Pancreas (tissue), 10 donors: ENCODE data around the gene DNASE1L1. TPM values are rescaled to one million over a fixed set of nuclear protein-coding genes. Genes with fewer than 3 reads are reported as not detected.

Experiments
- ATAC-seq, 4 donors: fragments of 200-7000 bp; cut with Tn5 transposase; one replicate each; pipeline versions ENCODE4 v1.8.0 to v1.9.1; 2020; ENCODE audit warnings: mild to moderate bottlenecking in 4 of 4, moderate library complexity in 4 of 4
- DNase-seq, 6 donors: peaks; one replicate each; pipeline ENCODE4 v3.0.0-alpha.2; 2020
- FAIRE-seq: peaks from 2 replicates; lab custom pipeline; 2012; peaks lifted over from hg19 to GRCh38; lab: Jason Lieb, UNC
- H3K27ac ChIP-seq, 4 donors: fragments of 200-600 bp; sonication (generic); 1 replicate in 3 of 4; 2 replicates in 1 of 4; pipeline versions ENCODE4 v1.5.0 to v1.8.0; 2020
- H3K27me3 ChIP-seq, 4 donors: fragments of 200-600 bp; one replicate each; pipeline ENCODE4 v1.8.0; 2021
- H3K36me3 ChIP-seq, 3 donors: fragments of 200-600 bp; sonication (generic) in 1 of 3; one replicate each; pipeline versions ENCODE4 v1.5.0 to v1.8.0; 2020 to 2021
- H3K4me1 ChIP-seq, 3 donors: fragments of 200-600 bp; one replicate each; pipeline ENCODE4 v1.8.0; 2021
- H3K4me3 ChIP-seq, 4 donors: fragments of 200-600 bp; sonication (generic) in 2 of 4; one replicate each; pipeline versions ENCODE4 v1.5.0 to v1.8.0; 2020 to 2021
- H3K9me3 ChIP-seq, 4 donors: fragments of 200-600 bp; one replicate each; pipeline ENCODE4 v1.8.0; 2021
- CTCF ChIP-seq, 4 donors: fragments of 200-600 bp; sonication (generic) in 3 of 4; IDR thresholded peaks; one replicate each; pipeline versions ENCODE4 v1.5.0 to v1.8.0; 2021; ENCODE audit warnings: antibody characterized with exemption in 4 of 4
- WGBS, 2 donors: extraction: QIAGEN DNeasy Blood & Tissue Kit; methylation state at CpG; one replicate each; pipeline ENCODE4 v1.1.7; 2013; 5-methylcytosine and 5-hydroxymethylcytosine counted together
- intact Hi-C, 3 donors: fragments of 100-400 bp; cut with DNase I; formaldehyde crosslinking; loops; one replicate each; pipeline versions ENCODE4 v1.11.1 to v1.14.2; 2022
- polyA plus RNA-seq, 2 donors: library from polyadenylated mRNA; stranded (reverse); fragments of 200-250 nt; gene quantifications; one replicate each; pipeline ENCODE4 v1.2.3, GENCODE V29; 2013
- total RNA-seq, 6 donors: library from RNA; stranded (reverse); fragmentation: NEBNext Ultra II Directional in 4 of 6; extraction: Animal tissue kit (Norgen Biotek cat#: 25700) in 4 of 6; gene quantifications; one replicate each; pipeline versions ENCODE4 v1.2.1 to v1.2.4, GENCODE V29; 2021 to 2023
- donor health status: healthy with polysubstance abuse.
- donor health status: DM: no; HTN: no; CAD: no; lungs with moderate emphysema.
- donor health status: DM: no; HTN: no; CAD: no.
- donor health status: control.
- donor health status: control.
- donor health status: Bipolar disorder and iron deficiency.
- donor health status: DM: yes; HTN: yes; CAD: no.
- donor health status: DM: no; HTN: no; CAD: no.
- donor health status: DM: no; HTN: no; CAD: no.
- donor health status: DM: yes; HTN: yes; CAD: no.

DNASE1L1 gene
- total and polyA plus RNA-seq, 8 donors, result 5.1 to 16.5 (median 9.4) TPM

GRCh38 chrX:154363706-154364439 lies 45.2 kb downstream of the DNASE1L1 start:
- ATAC-seq, result no peak
- TF ChIP-seq CTCF (IDR thresholded peaks at IDR 0.05), result no peak
- H3K36me3 ChIP-seq, result peaks cover 0 to 8% (median 0%) of the 10 kb centered on the region in 3 donors

GRCh38 chrX:154362085-154362742 lies 46.8 kb downstream of the DNASE1L1 start:
- FAIRE-seq (no peak), ATAC-seq (no peak), DNase-seq (no peak)
- no peaks in the 10 kb centered on the region for H3K4me1 ChIP-seq
- H3K9me3 ChIP-seq, result no peaks in the 10 kb centered on the region
- no peak overlapping the region for H3K4me3 ChIP-seq
- no peak for TF ChIP-seq CTCF (IDR thresholded peaks at IDR 0.05)
- peaks cover 0 to 8% (median 0%) of the 10 kb centered on the region in 3 donors for H3K36me3 ChIP-seq
- intact Hi-C loops, result no loop called here
- no peak overlapping the region for H3K27ac ChIP-seq
- H3K27me3 ChIP-seq, result no peaks in the 10 kb centered on the region
- WGBS, 2 donors, result 88 to 92% methylated on average over 30 of the region's 30 CpGs

More at GRCh38 chrX:154363706-154364439, 45.2 kb downstream of the DNASE1L1 start:
- DNase-seq (no peak), FAIRE-seq (no peak)
- WGBS, 2 donors, result 86 to 88% methylated on average over 20 of the region's 20 CpGs
- H3K9me3 ChIP-seq, result no peaks in the 10 kb centered on the region
- no peaks in the 10 kb centered on the region for H3K4me1 ChIP-seq
- no peak overlapping the region for H3K27ac ChIP-seq
- H3K4me3 ChIP-seq, result no peak overlapping the region
- intact Hi-C loops, result no loop called here
- no peaks in the 10 kb centered on the region for H3K27me3 ChIP-seq

GRCh38 chrX:154360155-154360713 lies 48.8 kb downstream of the DNASE1L1 start:
- no peak for TF ChIP-seq CTCF (IDR thresholded peaks at IDR 0.05)
- ATAC-seq, result no peak
- DNase-seq, result no peak
- no peaks in the 10 kb centered on the region for H3K9me3 ChIP-seq
- peaks cover 0 to 4% (median 0%) of the 10 kb centered on the region in 3 donors for H3K36me3 ChIP-seq
- no peak overlapping the region for H3K27ac ChIP-seq
- no peaks in the 10 kb centered on the region for H3K27me3 ChIP-seq
- 94% methylated on average over 33 to 34 of the region's 34 CpGs for WGBS, 2 donors
- H3K4me3 ChIP-seq, result no peak overlapping the region
- intact Hi-C loops, result no loop called here
- H3K4me1 ChIP-seq, result no peaks in the 10 kb centered on the region
- FAIRE-seq, result no peak

GRCh38 chrX:154359362-154360154 lies 49.5 kb downstream of the DNASE1L1 start:
- no peaks in the 10 kb centered on the region for H3K27me3 ChIP-seq
- H3K36me3 ChIP-seq, result peaks cover 0 to 4% (median 0%) of the 10 kb centered on the region in 3 donors
- no peak overlapping the region for H3K4me3 ChIP-seq
- ATAC-seq (no peak), DNase-seq (no peak), FAIRE-seq (no peak)
- no peak for TF ChIP-seq CTCF (IDR thresholded peaks at IDR 0.05)
- intact Hi-C loops, result no loop called here
- no peaks in the 10 kb centered on the region for H3K9me3 ChIP-seq
- no peak overlapping the region for H3K27ac ChIP-seq
- whole genome bisulfite sequencing, 2 donors, result 94 to 97% methylated on average over 39 to 41 of the region's 41 CpGs
- no peaks in the 10 kb centered on the region for H3K4me1 ChIP-seq
